Endothelial cell of umbilical vein (primary cell): ENCODE data around the gene HUNK. TPM values are rescaled to one million over a fixed set of nuclear protein-coding genes. Genes with fewer than 3 reads are reported as not detected.

Experiments
- BruUV-seq: library from RNA; stranded (reverse); fragments of 400-500 nt; replicated peaks from 2 replicates; lab custom pipeline; 2021; lab: Mats Ljungman, UMichigan
- CTCF ChIA-PET: fragments of 300-600, 350-600 bp; sonication (Branson Sonifier 250); formaldehyde crosslinking; loops from one replicate; lab custom pipeline; 2021; ENCODE audit warnings: antibody characterized with exemption, inconsistent platforms; lab: Charles Lee
- POLR2A ChIA-PET: fragments of 300-600, 350-600 bp; sonication (Branson Sonifier 250); formaldehyde crosslinking; loops from one replicate; lab custom pipeline; 2021; ENCODE audit warnings: antibody characterized with exemption, inconsistent platforms; lab: Charles Lee
- DNase-seq: peaks from one replicate; pipeline ENCODE4 v3.0.0-alpha.2; 2011; ENCODE audit warnings: low read depth, low spot score
- FAIRE-seq: peaks from 2 replicates; lab custom pipeline; 2011; peaks lifted over from hg19 to GRCh38; lab: Jason Lieb, UNC
- H2AFZ ChIP-seq: 2 replicates; pipeline ENCODE4 v1.6.0; 2012; ENCODE audit warnings: low read depth, low read length, control low read depth, inconsistent platforms
- H3K27ac ChIP-seq: 2 replicates; pipeline ENCODE4 v1.5.1; 2011; ENCODE audit warnings: low read depth, mild to moderate bottlenecking, control low read depth, low read length, moderate library complexity; ENCODE audit not compliant: insufficient read depth
- H3K27me3 ChIP-seq, 2 experiments: 2 replicates each; pipeline versions ENCODE4 v1.6.0 to v1.6.1; 2011; ENCODE audit warnings: low read length in 2 of 2, mixed read lengths in 1 of 2; ENCODE audit not compliant: control insufficient read depth in 2 of 2, insufficient read depth in 2 of 2
- H3K36me3 ChIP-seq, 2 experiments: 2 replicates in 1 of 2; 3 replicates in 1 of 2; pipeline ENCODE4 v1.5.1; 2011; ENCODE audit warnings: low read length in 2 of 2, mild to moderate bottlenecking in 1 of 2, moderate library complexity in 1 of 2; ENCODE audit not compliant: control insufficient read depth in 2 of 2, insufficient read depth in 2 of 2; ENCODE audit errors: extremely low read depth in 1 of 2
- H3K4me1 ChIP-seq: 3 replicates; pipeline ENCODE4 v1.5.1; 2011; ENCODE audit warnings: mild to moderate bottlenecking, low read length; ENCODE audit not compliant: control insufficient read depth, insufficient read depth; ENCODE audit errors: extremely low read depth
- H3K4me2 ChIP-seq: 2 replicates; pipeline ENCODE4 v1.6.1; 2011; ENCODE audit warnings: low read length, control low read depth, mixed read lengths; ENCODE audit not compliant: insufficient read depth
- H3K4me3 ChIP-seq, 3 experiments: fragments of 200-600 bp in 1 of 3; sonication (generic), shearing (Covaris generic) in 1 of 3; replicated peaks in 1 of 3; 2 replicates each; pipeline ENCODE4 v1.5.1; 2011 to 2016; ENCODE audit warnings: control low read depth in 3 of 3, low read length in 3 of 3, mild to moderate bottlenecking in 2 of 3, inconsistent platforms in 1 of 3, low read depth in 1 of 3, moderate library complexity in 1 of 3; ENCODE audit not compliant: insufficient read depth in 1 of 3
- H3K79me2 ChIP-seq: 2 replicates; pipeline ENCODE4 v1.6.0; 2012; ENCODE audit warnings: low read length, inconsistent platforms; ENCODE audit not compliant: control insufficient read depth, insufficient read depth
- H3K9ac ChIP-seq: replicated peaks from 2 replicates; pipeline ENCODE3; 2011; ENCODE audit warnings: low read length, control low read depth; ENCODE audit not compliant: insufficient read depth; ENCODE audit errors: extremely low read depth
- H3K9me1 ChIP-seq: replicated peaks from 3 replicates; pipeline ENCODE4 v1.6.0; 2011; ENCODE audit warnings: mild to moderate bottlenecking, low read length; ENCODE audit not compliant: control insufficient read depth, insufficient read depth; ENCODE audit errors: extremely low read depth
- H3K9me3 ChIP-seq: replicated peaks from 2 replicates; pipeline ENCODE4 v1.5.1; 2012; ENCODE audit warnings: low read length, inconsistent platforms; ENCODE audit not compliant: control insufficient read depth, insufficient read depth
- H4K20me1 ChIP-seq: replicated peaks from 2 replicates; pipeline ENCODE3; 2011; ENCODE audit warnings: mild to moderate bottlenecking, low read length; ENCODE audit not compliant: control insufficient read depth, insufficient read depth; ENCODE audit errors: extremely low read depth
- CTCF ChIP-seq, 2 donors: IDR thresholded peaks; 1 replicate in 1 of 2; 2 replicates in 1 of 2; pipeline ENCODE4 v1.5.1; 2011; ENCODE audit warnings: low read length in 2 of 2, mild to moderate bottlenecking in 2 of 2, moderate library complexity in 2 of 2, control low read depth in 1 of 2, inconsistent platforms in 1 of 2, low read depth in 1 of 2; ENCODE audit not compliant: insufficient read depth in 1 of 2; ENCODE audit errors: extremely low read depth in 1 of 2
- FOS ChIP-seq: IDR thresholded peaks from 2 replicates; pipeline ENCODE4 v1.6.1; 2011; ENCODE audit warnings: mild to moderate bottlenecking, low read length, moderate library complexity, borderline replicate concordance; ENCODE audit not compliant: insufficient read depth
- JUN ChIP-seq: IDR thresholded peaks from 2 replicates; pipeline ENCODE4 v1.6.1; 2011; ENCODE audit warnings: borderline replicate concordance, low read depth; ENCODE audit not compliant: insufficient read length, insufficient read depth
- MAX ChIP-seq: IDR thresholded peaks from 2 replicates; pipeline ENCODE4 v1.6.1; 2011; ENCODE audit not compliant: insufficient read depth, insufficient read length
- POLR2A ChIP-seq: IDR thresholded peaks from 2 replicates; pipeline ENCODE4 v1.6.1; 2012; ENCODE audit warnings: low read depth, mild to moderate bottlenecking, control low read depth, low read length
- POLR2AphosphoS5 ChIP-seq: IDR thresholded peaks from 2 replicates; pipeline ENCODE4 v1.6.1; 2012; ENCODE audit warnings: low read depth, mild to moderate bottlenecking, control low read depth, low read length, moderate library complexity; ENCODE audit not compliant: insufficient read depth
- dilution Hi-C: fragments of 300-500 bp; cut with MboI; formaldehyde crosslinking; loops from one replicate; pipeline ENCODE4 v1.15.0; 2019; ENCODE audit warnings: low sequenced_read_pairs; ENCODE audit not compliant: extremely low pct_ligation_motif_present
- intact Hi-C: fragments of 100-400 bp; cut with micrococcal nuclease; formaldehyde crosslinking; loops from one replicate; pipeline ENCODE4 v1.10.0; 2022
- polyA plus RNA-seq, 4 experiments: library from polyadenylated mRNA; depleted of rRNA in 3 of 4; stranded (reverse) in 3 of 4; unstranded in 1 of 4; fragments of >200 nt; gene quantifications; 2 replicates each; pipeline versions ENCODE4 v1.2.1 to v1.2.3, GENCODE V29; 2011 to 2012; ENCODE audit warnings: missing spikeins in 1 of 4
- total RNA-seq: library from RNA; stranded (reverse); gene quantifications from 2 replicates; pipeline ENCODE4 v1.2.3, GENCODE V29; 2021

Gene HUNK
- total and polyA plus RNA-seq, 2 donors (not counting 3 experiments of a cell fraction or from before 2014, with no cell fraction given), result not detected

GRCh38 chr21:32021319-32021994 lies 148.6 kb downstream of the HUNK start:
- Histone ChIP-seq H3K9ac (no peak overlapping the region), H3K9me1 (no peaks in the 10 kb centered on the region), H3K4me3 (no peak overlapping the region), H3K27me3 (no peaks in the 10 kb centered on the region), H3K27ac (no peak overlapping the region), H4K20me1 (no peaks in the 10 kb centered on the region), H3K79me2 (no peaks in the 10 kb centered on the region), H3K36me3 (no peaks in the 10 kb centered on the region), H2AFZ (no peak overlapping the region), H3K4me2 (no peak overlapping the region), H3K4me1 (no peaks in the 10 kb centered on the region), H3K9me3 (no peaks in the 10 kb centered on the region)
- no peak for FAIRE-seq
- TF ChIP-seq FOS, result no peak
- no peak for TF ChIP-seq POLR2A
- TF ChIP-seq CTCF (IDR thresholded peaks at IDR 0.05; ENCODE audit: extremely low read depth in 1 of 2, insufficient read depth in 1 of 2, low read depth in 1 of 2, low read length in 2 of 2), result no peak
- no peak for TF ChIP-seq POLR2AphosphoS5
- TF ChIP-seq JUN, result no peak
- TF ChIP-seq MAX, result no peak
- dilution Hi-C loops (no loop called here), intact Hi-C loops (no loop called here)
- ChIA-PET CTCF (no interaction called here), POLR2A (no interaction called here)
- no peak for DNase-seq
- no TSS peak for BruUV-seq
